ENCODE data around the gene SPRY4. TPM values are rescaled to one million over a fixed set of nuclear protein-coding genes. Genes with fewer than 3 reads are reported as not detected.

The SPRY4 gene
- total and polyA plus RNA-seq, 2 of the 4 experiments (the other 2 are of a cell fraction) = 8.4 to 21.0 TPM

DNA sequence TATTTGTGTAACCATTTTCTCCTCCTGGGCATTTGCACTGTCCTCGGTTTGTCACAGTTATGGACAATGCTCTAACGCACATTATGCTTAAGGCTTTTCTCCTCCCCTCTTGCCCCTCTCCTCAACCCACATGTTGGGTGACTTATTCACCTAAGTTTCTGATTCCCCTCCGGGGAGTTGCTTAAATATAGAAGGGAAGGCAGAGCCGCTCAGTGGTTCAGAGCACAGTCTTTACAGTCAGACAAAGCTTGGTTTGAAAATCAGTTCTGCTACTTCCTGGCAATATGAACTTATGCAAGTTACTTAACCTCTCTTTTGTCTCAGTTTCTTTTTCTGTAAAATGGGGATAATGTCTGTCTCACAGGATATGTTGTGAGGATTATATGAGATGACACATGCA, 41.2 kb upstream of the SPRY4 start:
- WGBS, 2 experiments (ENCODE audit: extremely low coverage in 2 of 2, insufficient read length in 1 of 2) = no CpG with 5 or more reads among the region's 4 CpGs
- Histone ChIP-seq H4K20me1 (ENCODE audit: insufficient read depth, low read length) (no peaks in the 10 kb centered on the region), H4K5ac (ENCODE audit: low read depth, low read length) (no peak overlapping the region), H3K79me1 (ENCODE audit: low read depth in 1 of 2, low read length in 2 of 2) (peaks cover 10 to 40% of the 10 kb centered on the region in 2 experiments; a peak in 3 of 4 replicates), H3K27ac (ENCODE audit: insufficient read depth, low read length) (no peak overlapping the region), H3K18ac (ENCODE audit: low read depth, low read length) (no peak overlapping the region), H3K14ac (replicated peaks; ENCODE audit: low read depth, low read length) (no peak overlapping the region), H3K9me1 (ENCODE audit: insufficient read depth, low read length) (peaks cover 8% of the 10 kb centered on the region; the same call in 1 of the 2 replicates), H2BK15ac (ENCODE audit: low read depth, low read length) (no peak overlapping the region), H3K56ac (ENCODE audit: extremely low read depth, insufficient read depth, low read length) (no peak overlapping the region), H4K8ac (ENCODE audit: low read depth in 2 of 2, low read length in 2 of 2) (no peak overlapping the region; a peak in 1 of 4 replicates), H2AFZ (replicated peaks; ENCODE audit: low read length, poor library complexity) (no peak overlapping the region), H2BK5ac (ENCODE audit: low read depth, low read length, poor library complexity, severe bottlenecking) (no peak overlapping the region), H3K4me3 (ENCODE audit: insufficient read depth, low read depth, low read length) (no peak overlapping the region), H2AK5ac (ENCODE audit: low read depth, low read length) (peak overlapping the region; percentile 56; the same call in 1 of the 2 replicates), H3K9me3 (ENCODE audit: control insufficient read depth, insufficient read depth, low read length) (no peaks in the 10 kb centered on the region), H3K27me3 (ENCODE audit: control insufficient read depth, insufficient read depth, low read length) (no peaks in the 10 kb centered on the region), H4K91ac (ENCODE audit: insufficient read depth, low read depth, low read length) (no peak overlapping the region), H2AK9ac (replicated peaks; ENCODE audit: low read depth, low read length, poor library complexity) (no peak overlapping the region), H3K4ac (ENCODE audit: low read depth, low read length) (no peak overlapping the region), H3K23ac (ENCODE audit: low read depth, low read length) (no peak overlapping the region), H3K4me2 (ENCODE audit: low read depth, low read length) (no peak overlapping the region), H3K4me1 (ENCODE audit: control insufficient read depth, insufficient read depth, low read length) (peaks cover 5% of the 10 kb centered on the region; the same call in 1 of the 2 replicates), H3K36me3 (ENCODE audit: control insufficient read depth, insufficient read depth, low read length) (no peaks in the 10 kb centered on the region), H2BK120ac (ENCODE audit: low read depth, low read length) (no peak overlapping the region), H2BK20ac (ENCODE audit: low read depth, low read length) (no peak overlapping the region), H3K9ac (ENCODE audit: low read depth, low read length) (no peak overlapping the region)
- ChIA-PET POLR2A (ENCODE audit: unreplicated experiment) (no interaction called here), CTCF (no interaction called here)
- TF ChIP-seq, protein P1, sequence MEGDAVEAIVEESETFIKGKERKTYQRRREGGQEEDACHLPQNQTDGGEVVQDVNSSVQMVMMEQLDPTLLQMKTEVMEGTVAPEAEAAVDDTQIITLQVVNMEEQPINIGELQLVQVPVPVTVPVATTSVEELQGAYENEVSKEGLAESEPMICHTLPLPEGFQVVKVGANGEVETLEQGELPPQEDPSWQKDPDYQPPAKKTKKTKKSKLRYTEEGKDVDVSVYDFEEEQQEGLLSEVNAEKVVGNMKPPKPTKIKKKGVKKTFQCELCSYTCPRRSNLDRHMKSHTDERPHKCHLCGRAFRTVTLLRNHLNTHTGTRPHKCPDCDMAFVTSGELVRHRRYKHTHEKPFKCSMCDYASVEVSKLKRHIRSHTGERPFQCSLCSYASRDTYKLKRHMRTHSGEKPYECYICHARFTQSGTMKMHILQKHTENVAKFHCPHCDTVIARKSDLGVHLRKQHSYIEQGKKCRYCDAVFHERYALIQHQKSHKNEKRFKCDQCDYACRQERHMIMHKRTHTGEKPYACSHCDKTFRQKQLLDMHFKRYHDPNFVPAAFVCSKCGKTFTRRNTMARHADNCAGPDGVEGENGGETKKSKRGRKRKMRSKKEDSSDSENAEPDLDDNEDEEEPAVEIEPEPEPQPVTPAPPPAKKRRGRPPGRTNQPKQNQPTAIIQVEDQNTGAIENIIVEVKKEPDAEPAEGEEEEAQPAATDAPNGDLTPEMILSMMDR (conservative IDR thresholded peaks at IDR 0.05; ENCODE audit: low read depth, low read length) = no peak
- TF ChIP-seq NFE2L2 (IDR thresholded peaks at IDR 0.05; ENCODE audit: low read depth, low read length) (no peak), BHLHE40 (IDR thresholded peaks at IDR 0.05; ENCODE audit: low read depth, low read length) (no peak), MAFK (IDR thresholded peaks at IDR 0.05; ENCODE audit: low read depth, low read length) (no peak), POLR2A (IDR thresholded peaks at IDR 0.05; ENCODE audit: low read depth, low read length) (no peak), MAZ (IDR thresholded peaks at IDR 0.05; ENCODE audit: borderline replicate concordance, low read depth, low read length) (no peak), RCOR1 (IDR thresholded peaks at IDR 0.05; ENCODE audit: insufficient replicate concordance, low read length) (no peak), RFX5 (IDR thresholded peaks at IDR 0.05; ENCODE audit: low read depth, low read length) (no peak), FOS (IDR thresholded peaks at IDR 0.05; ENCODE audit: low read depth, low read length) (no peak), CHD1 (IDR thresholded peaks at IDR 0.05; ENCODE audit: low read depth, low read length) (no peak), CEBPB (IDR thresholded peaks at IDR 0.05; ENCODE audit: low read depth, low read length) (no peak), SMC3 (IDR thresholded peaks at IDR 0.05; ENCODE audit: low read depth, low read length) (no peak), RAD21 (IDR thresholded peaks at IDR 0.05; ENCODE audit: low read length) (no peak), MXI1 (IDR thresholded peaks at IDR 0.05; ENCODE audit: borderline replicate concordance, low read depth, low read length) (no peak)
- TF ChIP-seq, protein P2, sequence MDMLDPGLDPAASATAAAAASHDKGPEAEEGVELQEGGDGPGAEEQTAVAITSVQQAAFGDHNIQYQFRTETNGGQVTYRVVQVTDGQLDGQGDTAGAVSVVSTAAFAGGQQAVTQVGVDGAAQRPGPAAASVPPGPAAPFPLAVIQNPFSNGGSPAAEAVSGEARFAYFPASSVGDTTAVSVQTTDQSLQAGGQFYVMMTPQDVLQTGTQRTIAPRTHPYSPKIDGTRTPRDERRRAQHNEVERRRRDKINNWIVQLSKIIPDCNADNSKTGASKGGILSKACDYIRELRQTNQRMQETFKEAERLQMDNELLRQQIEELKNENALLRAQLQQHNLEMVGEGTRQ (IDR thresholded peaks at IDR 0.05; ENCODE audit: low read depth, low read length) = no peak
- TF ChIP-seq, protein P3, sequence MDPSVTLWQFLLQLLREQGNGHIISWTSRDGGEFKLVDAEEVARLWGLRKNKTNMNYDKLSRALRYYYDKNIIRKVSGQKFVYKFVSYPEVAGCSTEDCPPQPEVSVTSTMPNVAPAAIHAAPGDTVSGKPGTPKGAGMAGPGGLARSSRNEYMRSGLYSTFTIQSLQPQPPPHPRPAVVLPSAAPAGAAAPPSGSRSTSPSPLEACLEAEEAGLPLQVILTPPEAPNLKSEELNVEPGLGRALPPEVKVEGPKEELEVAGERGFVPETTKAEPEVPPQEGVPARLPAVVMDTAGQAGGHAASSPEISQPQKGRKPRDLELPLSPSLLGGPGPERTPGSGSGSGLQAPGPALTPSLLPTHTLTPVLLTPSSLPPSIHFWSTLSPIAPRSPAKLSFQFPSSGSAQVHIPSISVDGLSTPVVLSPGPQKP (IDR thresholded peaks at IDR 0.05; ENCODE audit: borderline replicate concordance, low read depth, low read length) = no peak
- dilution Hi-C loops (cut with HindIII; ENCODE audit: low sequenced_read_pairs, unreplicated experiment) (no loop called here), in situ Hi-C loops (cut with MboI; ENCODE audit: low sequenced_read_pairs) (no loop called here), intact Hi-C loops (cut with micrococcal nuclease) (no loop called here)
- DNase-seq (no peak), ATAC-seq (ENCODE audit: low read depth) (no peak)
- BruUV-seq (replicated peaks) = no TSS peak

Measured in IMR-90 (cell line).